ENCODE data around the gene DGCR2.

The DGCR2 gene

DNA sequence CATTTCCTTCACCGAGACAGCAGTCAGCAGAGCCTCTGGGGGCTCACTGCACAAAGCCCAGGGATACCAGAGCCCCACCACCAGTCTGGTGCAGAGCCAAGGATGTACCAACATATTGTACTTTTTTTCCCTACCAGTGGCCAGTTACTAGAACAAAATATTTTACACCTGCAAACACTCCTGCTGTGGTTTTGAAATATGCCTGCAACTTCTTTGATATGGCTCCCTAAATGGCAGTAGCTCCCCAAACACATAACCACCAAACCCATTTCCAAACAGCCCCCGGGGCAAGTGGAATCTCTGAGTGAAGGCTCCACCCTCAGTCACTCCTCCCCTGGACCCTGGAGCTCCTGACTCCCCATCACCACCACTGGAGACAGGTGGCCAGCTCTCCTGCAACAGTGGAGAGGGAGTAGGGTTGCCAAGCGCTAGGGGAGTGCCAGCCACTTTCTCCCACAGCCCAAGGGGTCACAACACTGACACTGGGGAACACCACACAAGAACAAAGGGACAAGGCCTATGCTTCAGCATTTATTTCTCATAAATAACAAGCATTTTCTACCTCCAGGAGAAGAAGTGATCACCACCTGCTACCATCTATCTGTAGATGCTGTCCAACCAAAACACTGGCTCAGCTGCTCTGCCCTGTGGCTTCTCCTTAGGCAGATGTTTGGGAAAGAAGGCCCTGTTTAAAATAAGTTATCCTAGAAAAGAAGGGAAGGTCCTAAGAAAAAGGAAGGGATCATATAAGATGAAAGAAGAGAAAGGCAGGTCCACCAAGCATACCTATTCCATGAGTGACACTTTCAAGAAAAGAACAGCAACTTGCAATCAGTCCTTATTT, 15.1 kb downstream of the DGCR2 start:
- POLR2A ChIA-PET, result interaction anchor here (1.2 kb wide), 1 partner anchor 15 kb away, joined by 7 read pairs; the partner anchor contains the start of gene DGCR2
- TF ChIP-seq SUZ12 (IDR thresholded peaks at IDR 0.05), result no peak
- no peak for TF ChIP-seq FOXK2 (IDR thresholded peaks at IDR 0.05)
- no peak for TF ChIP-seq FOXM1 (IDR thresholded peaks at IDR 0.05; ENCODE audit: borderline replicate concordance)
- no peak for TF ChIP-seq CTBP1 (IDR thresholded peaks at IDR 0.05; ENCODE audit: borderline replicate concordance)
- CTCF ChIA-PET, result interaction anchor here (1.1 to 3.7 kb wide), 2 partner anchors 8 to 11 kb away, joined by 3 to 12 read pairs; no protein-coding TSS in a partner anchor
- no peak for DNase-seq (ENCODE audit: extremely low spot score)

DNA sequence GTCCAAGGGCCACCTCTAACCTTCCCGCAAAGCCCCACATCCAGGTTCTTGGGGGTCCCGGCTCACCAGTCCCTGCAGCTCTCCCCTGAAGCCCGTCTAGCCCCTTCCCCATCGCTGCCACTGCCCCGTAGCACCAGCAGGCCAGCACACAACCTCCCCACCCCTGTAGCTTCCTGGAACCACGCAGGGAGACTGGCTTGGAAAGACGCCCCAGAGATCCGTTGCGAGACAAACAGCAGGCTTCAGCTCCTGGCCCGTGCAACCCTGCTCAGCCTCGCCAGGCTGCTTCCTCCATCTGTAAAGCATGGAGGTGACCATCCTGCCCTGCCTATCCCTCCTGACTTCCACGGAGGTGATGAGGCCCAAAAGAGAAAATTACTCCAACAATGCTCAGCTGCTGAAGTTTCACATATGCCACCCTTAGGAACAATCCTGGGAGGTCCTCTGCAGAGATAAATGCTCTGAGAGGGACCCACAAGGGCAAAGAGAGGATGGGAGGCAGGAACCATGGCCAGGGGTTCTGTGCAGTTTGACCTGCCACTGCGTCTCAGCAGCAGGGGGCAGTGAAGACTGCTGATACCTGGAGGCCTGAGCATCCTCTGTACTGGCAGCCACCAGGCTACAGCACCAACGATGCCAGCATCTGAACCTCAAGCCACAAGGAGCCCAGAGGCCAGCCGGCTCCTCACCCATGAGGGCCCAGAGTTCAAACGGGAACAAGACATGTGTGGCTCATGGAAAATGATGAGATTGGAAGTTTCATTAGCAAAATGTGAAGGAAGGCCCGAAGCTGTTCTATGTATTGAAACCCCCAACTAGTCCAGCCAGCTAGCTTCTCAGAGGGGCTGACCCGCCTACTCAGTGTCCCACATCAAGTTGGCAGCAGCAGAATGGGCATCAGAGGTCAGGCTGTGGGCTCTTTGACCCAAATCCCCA, 16.1 kb downstream of the DGCR2 start:
- DNase-seq (ENCODE audit: extremely low spot score), result peak; percentile 49
- CTCF ChIA-PET, result interaction anchor here (1.1 to 3.7 kb wide), 2 partner anchors 9 to 12 kb away, joined by 3 to 12 read pairs; no protein-coding TSS in a partner anchor
- POLR2A ChIA-PET, result interaction anchor here (1.2 to 2.6 kb wide), 2 partner anchors 16 to 38 kb away, joined by 7 read pairs; partner anchors contain the start of genes DGCR2 and ESS2
- TF ChIP-seq ELF4 (IDR thresholded peaks at IDR 0.05), result no peak
- TF ChIP-seq LEF1 (IDR thresholded peaks at IDR 0.05; ENCODE audit: borderline replicate concordance), result no peak
- no peak for TF ChIP-seq ARNT (IDR thresholded peaks at IDR 0.05)
- TF ChIP-seq CTBP1 (IDR thresholded peaks at IDR 0.05; ENCODE audit: borderline replicate concordance), result no peak
- no peak for TF ChIP-seq TARDBP (IDR thresholded peaks at IDR 0.05)
- no peak for TF ChIP-seq ZNF384 (IDR thresholded peaks at IDR 0.05)
- no peak for TF ChIP-seq FOXK2 (IDR thresholded peaks at IDR 0.05)
- no peak for TF ChIP-seq FOXM1 (IDR thresholded peaks at IDR 0.05; ENCODE audit: borderline replicate concordance)
- TF ChIP-seq HDGF (IDR thresholded peaks at IDR 0.05; ENCODE audit: borderline replicate concordance), result no peak

DNA sequence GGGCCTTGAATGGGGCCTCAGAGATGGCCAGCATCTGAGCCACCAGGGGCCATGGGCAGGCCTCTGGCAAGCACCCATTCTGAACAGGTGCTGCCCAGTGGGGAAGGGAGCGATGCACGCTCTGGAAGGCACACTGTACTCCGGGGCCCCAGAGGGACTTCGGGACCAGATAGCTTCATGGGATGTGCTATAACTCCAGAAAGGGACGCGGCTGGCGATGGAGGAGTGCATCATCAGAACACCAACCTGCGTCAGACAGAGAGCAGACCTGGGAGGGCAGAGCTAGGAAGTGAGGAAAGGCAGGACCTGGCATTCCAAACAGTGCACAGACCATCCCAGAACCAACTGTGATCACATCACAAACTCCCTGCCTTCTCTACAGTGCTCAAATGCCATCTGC, 16.8 kb downstream of the DGCR2 start:
- DNase-seq (ENCODE audit: extremely low spot score), result no peak
- ChIA-PET POLR2A (interaction anchor here (2.6 kb wide), 1 partner anchor 39 kb away, joined by 7 read pairs; the partner anchor contains the start of gene ESS2), CTCF (interaction anchor here (3.7 kb wide), 1 partner anchor 10 kb away, joined by 12 read pairs; no protein-coding TSS in a partner anchor)
- TF ChIP-seq BHLHE40 (IDR thresholded peaks at IDR 0.05; ENCODE audit: borderline replicate concordance), result no peak
- no peak for TF ChIP-seq LEF1 (IDR thresholded peaks at IDR 0.05; ENCODE audit: borderline replicate concordance)
- no peak for TF ChIP-seq FOXK2 (IDR thresholded peaks at IDR 0.05)
- TF ChIP-seq HDGF (IDR thresholded peaks at IDR 0.05; ENCODE audit: borderline replicate concordance), result no peak
- no peak for TF ChIP-seq TARDBP (IDR thresholded peaks at IDR 0.05)
- TF ChIP-seq, protein P1, sequence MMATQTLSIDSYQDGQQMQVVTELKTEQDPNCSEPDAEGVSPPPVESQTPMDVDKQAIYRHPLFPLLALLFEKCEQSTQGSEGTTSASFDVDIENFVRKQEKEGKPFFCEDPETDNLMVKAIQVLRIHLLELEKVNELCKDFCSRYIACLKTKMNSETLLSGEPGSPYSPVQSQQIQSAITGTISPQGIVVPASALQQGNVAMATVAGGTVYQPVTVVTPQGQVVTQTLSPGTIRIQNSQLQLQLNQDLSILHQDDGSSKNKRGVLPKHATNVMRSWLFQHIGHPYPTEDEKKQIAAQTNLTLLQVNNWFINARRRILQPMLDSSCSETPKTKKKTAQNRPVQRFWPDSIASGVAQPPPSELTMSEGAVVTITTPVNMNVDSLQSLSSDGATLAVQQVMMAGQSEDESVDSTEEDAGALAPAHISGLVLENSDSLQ (IDR thresholded peaks at IDR 0.05), result no peak
- TF ChIP-seq ELF4 (IDR thresholded peaks at IDR 0.05), result no peak
- TF ChIP-seq CTBP1 (IDR thresholded peaks at IDR 0.05; ENCODE audit: borderline replicate concordance), result no peak
- no peak for TF ChIP-seq FOXM1 (IDR thresholded peaks at IDR 0.05; ENCODE audit: borderline replicate concordance)
- no peak for TF ChIP-seq SUZ12 (IDR thresholded peaks at IDR 0.05)
- no peak for TF ChIP-seq L3MBTL2 (conservative IDR thresholded peaks at IDR 0.05)
- TF ChIP-seq ARNT (IDR thresholded peaks at IDR 0.05), result no peak
- TF ChIP-seq NFRKB (IDR thresholded peaks at IDR 0.05), result no peak
- no peak for TF ChIP-seq ZNF384 (IDR thresholded peaks at IDR 0.05)

DNA sequence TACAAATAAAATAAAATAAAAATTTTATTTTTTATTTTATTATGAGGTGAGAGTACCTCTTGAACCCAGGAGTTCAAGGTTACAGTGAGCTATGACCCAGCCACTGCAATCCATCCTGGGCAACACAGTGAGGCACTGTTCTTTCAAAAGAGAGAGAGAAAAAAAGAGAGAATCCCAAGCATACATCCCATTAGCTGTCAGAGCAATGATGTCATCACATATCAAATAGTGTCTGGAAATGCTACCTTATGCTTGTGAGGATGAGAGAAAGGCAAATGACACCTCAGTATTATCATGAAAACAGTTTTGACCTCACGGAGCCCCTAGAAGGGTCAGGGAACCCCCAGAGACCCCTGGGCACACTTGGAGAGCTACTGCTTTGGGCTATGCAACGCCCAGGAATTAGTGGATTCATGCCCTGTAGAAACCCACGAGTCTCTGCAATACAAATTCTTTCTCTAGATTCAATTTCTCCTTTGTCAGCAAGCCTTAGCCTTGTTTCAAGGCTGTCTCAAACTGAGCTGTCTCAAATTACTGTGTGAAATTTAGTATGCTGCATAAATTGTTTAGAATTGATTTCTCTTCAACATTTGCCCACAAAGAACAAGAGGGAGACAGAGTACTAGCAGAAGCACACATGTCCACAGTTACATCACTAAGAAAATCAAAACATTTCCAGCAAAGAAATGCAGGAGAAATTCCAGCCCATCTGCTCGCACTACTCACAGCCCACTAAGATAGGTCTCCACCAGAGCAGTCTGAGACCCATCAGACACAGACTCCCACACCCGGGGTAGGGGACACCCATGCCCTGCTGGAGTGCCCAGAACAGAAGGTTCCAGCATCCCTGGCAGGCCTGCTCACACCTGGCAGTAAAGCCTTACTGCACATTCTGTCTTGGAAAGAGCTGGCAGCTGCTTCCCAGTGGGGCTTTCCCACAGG, 18.1 kb downstream of the DGCR2 start:
- ChIA-PET POLR2A (interaction anchor here (1.1 to 2.6 kb wide), 2 partner anchors 18 to 40 kb away, joined by 3 to 7 read pairs; partner anchors contain the start of genes DGCR2 and ESS2), CTCF (interaction anchor here (0.6 to 3.7 kb wide), 3 partner anchors 11 to 65 kb away, joined by 3 to 12 read pairs (median 5); partner anchors contain the start of gene DGCR2)
- TF ChIP-seq, protein P1 (IDR thresholded peaks at IDR 0.05), result peak; percentile 72
- TF ChIP-seq SP1 (IDR thresholded peaks at IDR 0.05), result no peak
- peak; percentile 21 for DNase-seq (ENCODE audit: extremely low spot score)

DNA sequence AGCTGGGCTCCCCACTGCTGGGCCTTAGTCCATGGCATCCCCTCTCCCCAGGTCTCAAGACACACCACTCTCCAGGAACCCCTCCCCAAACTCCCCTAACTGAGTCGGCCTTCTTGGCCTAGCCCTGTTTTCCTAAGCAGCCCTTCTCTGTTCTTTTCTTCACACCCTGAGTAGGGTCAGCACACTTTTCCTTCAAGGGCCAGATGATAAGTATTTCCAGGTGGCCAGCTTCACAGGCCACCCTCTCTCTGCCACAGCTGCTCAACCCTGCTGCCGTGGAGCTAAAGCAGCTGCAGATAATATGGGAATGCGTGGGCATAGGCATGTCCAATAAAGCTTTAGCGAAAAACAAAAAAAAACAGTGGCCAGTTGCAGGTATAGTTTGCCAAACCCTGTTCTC, 24.1 kb downstream of the DGCR2 start:
- CTCF ChIA-PET, result no interaction called here
- no peak for DNase-seq (ENCODE audit: extremely low spot score)
- TF ChIP-seq L3MBTL2 (conservative IDR thresholded peaks at IDR 0.05) (no peak), FOXK2 (IDR thresholded peaks at IDR 0.05) (no peak), TARDBP (IDR thresholded peaks at IDR 0.05) (no peak), SUZ12 (IDR thresholded peaks at IDR 0.05) (no peak), FOXM1 (IDR thresholded peaks at IDR 0.05; ENCODE audit: borderline replicate concordance) (no peak), CTBP1 (IDR thresholded peaks at IDR 0.05; ENCODE audit: borderline replicate concordance) (no peak), NFRKB (IDR thresholded peaks at IDR 0.05) (no peak), FOXA1 (IDR thresholded peaks at IDR 0.05) (no peak), LEF1 (IDR thresholded peaks at IDR 0.05; ENCODE audit: borderline replicate concordance) (no peak), BHLHE40 (IDR thresholded peaks at IDR 0.05; ENCODE audit: borderline replicate concordance) (no peak), SP1 (IDR thresholded peaks at IDR 0.05) (no peak), ELF4 (IDR thresholded peaks at IDR 0.05) (no peak)
- TF ChIP-seq, protein P1 (IDR thresholded peaks at IDR 0.05), result no peak
- POLR2A ChIA-PET, result interaction anchor here (1.7 kb wide), 1 partner anchor 24 kb away, joined by 11 read pairs; the partner anchor contains the start of gene DGCR2

Data from HEK293T (cell line).